Measurements from ENCODE around the gene ERN1. TPM values are rescaled to one million over a fixed set of nuclear protein-coding genes. Genes with fewer than 3 reads are reported as not detected.
A peak's percentile ranks its signal among the peaks of the same experiment; 100 is the strongest.

ERN1 gene
- total and polyA plus RNA-seq, 5 donors: 3.3 to 11.4 (median 9.2) TPM

GRCh38 chr17:64110379-64111152 is 19.4 kb downstream of the ERN1 start:
- DNase-seq: no peak
- no peaks in the 10 kb centered on the region for H3K27me3 ChIP-seq (ENCODE audit: control insufficient read depth, insufficient read depth)
- no peaks in the 10 kb centered on the region for H3K9me3 ChIP-seq (ENCODE audit: control insufficient read depth, low read length)
- WGBS: 71% methylated on average over 12 of the region's 12 CpGs
- H3K4me3 ChIP-seq (ENCODE audit: low read length): no peak overlapping the region
- H3K27ac ChIP-seq (ENCODE audit: low read length): no peak overlapping the region
- intact Hi-C loops (cut with DNase I): no loop called here
- H3K4me1 ChIP-seq (ENCODE audit: control insufficient read depth, insufficient read depth, low read length): no peaks in the 10 kb centered on the region
- ATAC-seq: peak in 1 of 2 donors; percentile 67

- Histone ChIP-seq H3K4me1 (ENCODE audit: control insufficient read depth, insufficient read depth, low read length) (no peaks in the 10 kb centered on the region), H3K4me3 (ENCODE audit: low read length) (no peak overlapping the region), H3K9me3 (ENCODE audit: control insufficient read depth, low read length) (no peaks in the 10 kb centered on the region), H3K27ac (ENCODE audit: low read length) (no peak overlapping the region), H3K27me3 (ENCODE audit: control insufficient read depth, insufficient read depth) (no peaks in the 10 kb centered on the region)
- 93% methylated on average over 5 of the region's 5 CpGs for WGBS
- DNase-seq (no peak), ATAC-seq (no peak)
- intact Hi-C loops (cut with DNase I): no loop called here
Measured at GRCh38 chr17:64109400-64109799, 20.5 kb downstream of the ERN1 start.

GRCh38 chr17:64107500-64108236 is 22.3 kb downstream of the ERN1 start:
- 72% methylated on average over 5 of the region's 5 CpGs for WGBS
- no peaks in the 10 kb centered on the region for H3K4me1 ChIP-seq (ENCODE audit: control insufficient read depth, insufficient read depth, low read length)
- peak; percentile 29 to 40 for ATAC-seq
- no peaks in the 10 kb centered on the region for H3K27me3 ChIP-seq (ENCODE audit: control insufficient read depth, insufficient read depth)
- no peak overlapping the region for H3K4me3 ChIP-seq (ENCODE audit: low read length)
- no peak overlapping the region for H3K27ac ChIP-seq (ENCODE audit: low read length)
- intact Hi-C loops (cut with DNase I): no loop called here
- no peak for DNase-seq
- H3K9me3 ChIP-seq (ENCODE audit: control insufficient read depth, low read length): no peaks in the 10 kb centered on the region

GRCh38 chr17:64106918-64107317 is 23.0 kb downstream of the ERN1 start:
- no peaks in the 10 kb centered on the region for H3K27me3 ChIP-seq (ENCODE audit: control insufficient read depth, insufficient read depth)
- intact Hi-C loops (cut with DNase I): no loop called here
- H3K4me3 ChIP-seq (ENCODE audit: low read length): no peak overlapping the region
- H3K4me1 ChIP-seq (ENCODE audit: control insufficient read depth, insufficient read depth, low read length): no peaks in the 10 kb centered on the region
- DNase-seq (no peak), ATAC-seq (no peak)
- H3K27ac ChIP-seq (ENCODE audit: low read length): no peak overlapping the region
- 94% methylated on average over 3 of the region's 3 CpGs for WGBS
- no peaks in the 10 kb centered on the region for H3K9me3 ChIP-seq (ENCODE audit: control insufficient read depth, low read length)

GRCh38 chr17:64103391-64104364 is 26.3 kb downstream of the ERN1 start:
- no peak for ATAC-seq
- intact Hi-C loops (cut with DNase I): no loop called here
- H3K27me3 ChIP-seq (ENCODE audit: control insufficient read depth, insufficient read depth): no peaks in the 10 kb centered on the region
- no peaks in the 10 kb centered on the region for H3K9me3 ChIP-seq (ENCODE audit: control insufficient read depth, low read length)
- no peaks in the 10 kb centered on the region for H3K4me1 ChIP-seq (ENCODE audit: control insufficient read depth, insufficient read depth, low read length)
- no peak overlapping the region for H3K27ac ChIP-seq (ENCODE audit: low read length)
- no peak overlapping the region for H3K4me3 ChIP-seq (ENCODE audit: low read length)
- DNase-seq: no peak
- WGBS: 91% methylated on average over 5 of the region's 5 CpGs

GRCh38 chr17:64102627-64103390 is 27.1 kb downstream of the ERN1 start:
- H3K4me3 ChIP-seq (ENCODE audit: low read length): no peak overlapping the region
- H3K27me3 ChIP-seq (ENCODE audit: control insufficient read depth, insufficient read depth): no peaks in the 10 kb centered on the region
- 95% methylated on average over 7 of the region's 7 CpGs for WGBS
- DNase-seq (no peak), ATAC-seq (no peak)
- H3K27ac ChIP-seq (ENCODE audit: low read length): no peak overlapping the region
- intact Hi-C loops (cut with DNase I): no loop called here
- H3K9me3 ChIP-seq (ENCODE audit: control insufficient read depth, low read length): no peaks in the 10 kb centered on the region
- H3K4me1 ChIP-seq (ENCODE audit: control insufficient read depth, insufficient read depth, low read length): no peaks in the 10 kb centered on the region

- ATAC-seq (no peak), DNase-seq (no peak)
- Histone ChIP-seq H3K4me1 (ENCODE audit: control insufficient read depth, insufficient read depth, low read length) (no peaks in the 10 kb centered on the region), H3K27ac (ENCODE audit: low read length) (no peak overlapping the region), H3K4me3 (ENCODE audit: low read length) (no peak overlapping the region), H3K27me3 (ENCODE audit: control insufficient read depth, insufficient read depth) (no peaks in the 10 kb centered on the region), H3K9me3 (ENCODE audit: control insufficient read depth, low read length) (no peaks in the 10 kb centered on the region)
- WGBS: 94% methylated on average over 6 of the region's 6 CpGs
- intact Hi-C loops (cut with DNase I): no loop called here
Measured at GRCh38 chr17:64099543-64099942, 30.4 kb downstream of the ERN1 start.

- ATAC-seq (peak; percentile 61 to 78), DNase-seq (no peak)
- Histone ChIP-seq H3K4me3 (ENCODE audit: low read length) (no peak overlapping the region), H3K9me3 (ENCODE audit: control insufficient read depth, low read length) (no peaks in the 10 kb centered on the region), H3K27ac (ENCODE audit: low read length) (no peak overlapping the region), H3K27me3 (ENCODE audit: control insufficient read depth, insufficient read depth) (no peaks in the 10 kb centered on the region), H3K4me1 (ENCODE audit: control insufficient read depth, insufficient read depth, low read length) (no peaks in the 10 kb centered on the region)
- WGBS: 51% methylated on average over 8 of the region's 8 CpGs
- intact Hi-C loops (cut with DNase I): no loop called here
Measured at GRCh38 chr17:64097196-64097936, 32.6 kb downstream of the ERN1 start.

- whole genome bisulfite sequencing: 98% methylated on average over 3 of the region's 3 CpGs
Measured at GRCh38 chr17:64096037-64096436, 33.9 kb downstream of the ERN1 start.

More at GRCh38 chr17:64096037-64096436, 33.9 kb downstream of the ERN1 start:
- intact Hi-C loops (cut with DNase I): no loop called here
- Histone ChIP-seq H3K4me1 (ENCODE audit: control insufficient read depth, insufficient read depth, low read length) (no peaks in the 10 kb centered on the region), H3K9me3 (ENCODE audit: control insufficient read depth, low read length) (no peaks in the 10 kb centered on the region), H3K4me3 (ENCODE audit: low read length) (no peak overlapping the region), H3K27me3 (ENCODE audit: control insufficient read depth, insufficient read depth) (no peaks in the 10 kb centered on the region), H3K27ac (ENCODE audit: low read length) (no peak overlapping the region)
- DNase-seq (no peak), ATAC-seq (no peak)
